ENCODE results near the gene RSAD1. TPM values are rescaled to one million over a fixed set of nuclear protein-coding genes. Genes with fewer than 3 reads are reported as not detected.
"Not testable (repeated sequence)": the region's sequence is repeated elsewhere in the genome, so short reads cannot be mapped to it uniquely, and the experiment has no call there.

The RSAD1 gene
- total and polyA plus RNA-seq, 2 donors from 2014 or later: 38.9 to 39.9 TPM

DNA sequence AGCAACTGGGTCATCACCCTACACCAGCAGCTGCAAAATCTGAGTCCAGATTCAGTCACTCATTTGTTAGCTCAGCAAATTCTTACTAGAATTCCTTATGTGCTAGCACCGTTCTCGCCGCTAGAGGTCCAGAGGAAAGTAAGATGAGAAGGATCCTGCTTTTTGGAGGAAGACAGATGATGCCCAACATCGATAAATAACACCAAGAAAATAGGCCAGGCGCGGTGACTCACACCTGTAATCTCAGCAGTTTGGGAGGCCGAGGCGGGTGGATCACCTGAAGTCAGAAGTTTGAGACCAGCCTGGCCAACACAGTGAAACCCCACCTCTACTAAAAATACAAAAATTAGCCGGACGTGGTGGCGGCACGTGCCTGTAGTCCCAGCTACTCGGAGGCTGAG, 5.9 kb upstream of the RSAD1 start:
- intact Hi-C loops (cut with DNase I); H3K27ac ChIP-seq (ENCODE audit: low read depth in 2 of 2, low read length in 2 of 2); H3K9ac ChIP-seq (ENCODE audit: low read length in 3 of 3); H3K9me3 ChIP-seq (ENCODE audit: control insufficient read depth in 2 of 3, insufficient read depth in 1 of 3, low read length in 3 of 3); H3K27me3 ChIP-seq (ENCODE audit: control insufficient read depth, insufficient read depth, low read length); FAIRE-seq; H3K4me3 ChIP-seq (ENCODE audit: low read length in 3 of 3): not testable (repeated sequence)
- TF ChIP-seq, protein P1, sequence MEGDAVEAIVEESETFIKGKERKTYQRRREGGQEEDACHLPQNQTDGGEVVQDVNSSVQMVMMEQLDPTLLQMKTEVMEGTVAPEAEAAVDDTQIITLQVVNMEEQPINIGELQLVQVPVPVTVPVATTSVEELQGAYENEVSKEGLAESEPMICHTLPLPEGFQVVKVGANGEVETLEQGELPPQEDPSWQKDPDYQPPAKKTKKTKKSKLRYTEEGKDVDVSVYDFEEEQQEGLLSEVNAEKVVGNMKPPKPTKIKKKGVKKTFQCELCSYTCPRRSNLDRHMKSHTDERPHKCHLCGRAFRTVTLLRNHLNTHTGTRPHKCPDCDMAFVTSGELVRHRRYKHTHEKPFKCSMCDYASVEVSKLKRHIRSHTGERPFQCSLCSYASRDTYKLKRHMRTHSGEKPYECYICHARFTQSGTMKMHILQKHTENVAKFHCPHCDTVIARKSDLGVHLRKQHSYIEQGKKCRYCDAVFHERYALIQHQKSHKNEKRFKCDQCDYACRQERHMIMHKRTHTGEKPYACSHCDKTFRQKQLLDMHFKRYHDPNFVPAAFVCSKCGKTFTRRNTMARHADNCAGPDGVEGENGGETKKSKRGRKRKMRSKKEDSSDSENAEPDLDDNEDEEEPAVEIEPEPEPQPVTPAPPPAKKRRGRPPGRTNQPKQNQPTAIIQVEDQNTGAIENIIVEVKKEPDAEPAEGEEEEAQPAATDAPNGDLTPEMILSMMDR (IDR thresholded peaks at IDR 0.05; ENCODE audit: borderline replicate concordance, extremely low read depth, insufficient read depth): peak; percentile 33
- Histone ChIP-seq H3K36me3 (ENCODE audit: control insufficient read depth in 2 of 3, insufficient read depth in 3 of 3, low read length in 3 of 3) (peaks cover 0 to 14% (median 12%) of the 10 kb centered on the region in 3 donors), H3K4me1 (ENCODE audit: control insufficient read depth in 2 of 3, insufficient read depth in 2 of 3, low read depth in 1 of 3, low read length in 3 of 3) (peaks cover 0 to 24% (median 18%) of the 10 kb centered on the region in 3 donors)
- DNase-seq: peak in 1 of 5 donors; percentile 64

DNA sequence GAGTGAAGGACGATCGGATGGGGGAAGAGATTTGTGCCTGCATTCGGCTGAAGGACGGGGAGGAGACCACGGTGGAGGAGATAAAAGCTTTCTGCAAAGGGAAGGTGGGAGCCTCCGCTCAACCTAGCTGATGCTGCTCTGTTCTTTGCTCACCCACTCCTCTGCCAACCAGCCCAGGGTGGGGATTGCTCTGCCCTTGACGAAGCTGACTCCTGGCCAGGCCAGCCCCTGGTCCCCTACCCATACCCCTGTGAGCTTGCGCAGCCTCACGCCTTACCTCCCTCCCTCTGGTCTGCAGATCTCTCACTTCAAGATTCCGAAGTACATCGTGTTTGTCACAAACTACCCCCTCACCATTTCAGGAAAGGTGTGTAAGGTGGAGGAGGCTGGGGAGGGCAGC, 4.8 kb upstream of the RSAD1 start:
- Histone ChIP-seq H3K4me1 (ENCODE audit: control insufficient read depth in 2 of 3, insufficient read depth in 2 of 3, low read depth in 1 of 3, low read length in 3 of 3) (peaks cover 0 to 24% (median 22%) of the 10 kb centered on the region in 3 donors), H3K9ac (ENCODE audit: low read length in 3 of 3) (no peak overlapping the region), H3K4me3 (ENCODE audit: low read length in 3 of 3) (no peak overlapping the region), H3K36me3 (ENCODE audit: control insufficient read depth in 2 of 3, insufficient read depth in 3 of 3, low read length in 3 of 3) (peaks cover 0 to 14% (median 12%) of the 10 kb centered on the region in 3 donors), H3K9me3 (ENCODE audit: control insufficient read depth in 2 of 3, insufficient read depth in 1 of 3, low read length in 3 of 3) (no peaks in the 10 kb centered on the region), H3K27ac (ENCODE audit: low read depth in 2 of 2, low read length in 2 of 2) (no peak overlapping the region), H3K27me3 (ENCODE audit: control insufficient read depth, insufficient read depth, low read length) (no peaks in the 10 kb centered on the region)
- DNase-seq (no peak), FAIRE-seq (no peak)
- TF ChIP-seq, protein P1 (IDR thresholded peaks at IDR 0.05; ENCODE audit: borderline replicate concordance, extremely low read depth, insufficient read depth): no peak
- intact Hi-C loops (cut with DNase I): no loop called here

DNA sequence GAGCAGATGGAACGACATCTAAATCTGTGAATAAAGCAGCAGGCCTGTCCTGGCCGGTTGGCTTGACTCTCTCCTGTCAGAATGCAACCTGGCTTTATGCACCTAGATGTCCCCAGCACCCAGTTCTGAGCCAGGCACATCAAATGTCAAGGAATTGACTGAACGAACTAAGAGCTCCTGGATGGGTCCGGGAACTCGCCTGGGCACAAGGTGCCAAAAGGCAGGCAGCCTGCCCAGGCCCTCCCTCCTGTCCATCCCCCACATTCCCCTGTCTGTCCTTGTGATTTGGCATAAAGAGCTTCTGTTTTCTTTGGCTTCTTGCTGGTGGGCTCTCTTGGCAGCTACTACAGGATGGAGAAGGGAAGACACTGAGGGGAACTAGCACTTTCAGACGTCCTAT, 4.1 kb upstream of the RSAD1 start:
- Histone ChIP-seq H3K36me3 (ENCODE audit: control insufficient read depth in 2 of 3, insufficient read depth in 3 of 3, low read length in 3 of 3) (peaks cover 0 to 14% (median 12%) of the 10 kb centered on the region in 3 donors), H3K27me3 (ENCODE audit: control insufficient read depth, insufficient read depth, low read length) (no peaks in the 10 kb centered on the region), H3K9ac (ENCODE audit: low read length in 3 of 3) (no peak overlapping the region), H3K9me3 (ENCODE audit: control insufficient read depth in 2 of 3, insufficient read depth in 1 of 3, low read length in 3 of 3) (no peaks in the 10 kb centered on the region), H3K4me1 (ENCODE audit: control insufficient read depth in 2 of 3, insufficient read depth in 2 of 3, low read depth in 1 of 3, low read length in 3 of 3) (peaks cover 0 to 24% (median 23%) of the 10 kb centered on the region in 3 donors), H3K4me3 (ENCODE audit: low read length in 3 of 3) (no peak overlapping the region), H3K27ac (ENCODE audit: low read depth in 2 of 2, low read length in 2 of 2) (no peak overlapping the region)
- TF ChIP-seq, protein P1 (IDR thresholded peaks at IDR 0.05; ENCODE audit: borderline replicate concordance, extremely low read depth, insufficient read depth): no peak
- FAIRE-seq (no peak), DNase-seq (no peak)
- intact Hi-C loops (cut with DNase I): no loop called here

DNA sequence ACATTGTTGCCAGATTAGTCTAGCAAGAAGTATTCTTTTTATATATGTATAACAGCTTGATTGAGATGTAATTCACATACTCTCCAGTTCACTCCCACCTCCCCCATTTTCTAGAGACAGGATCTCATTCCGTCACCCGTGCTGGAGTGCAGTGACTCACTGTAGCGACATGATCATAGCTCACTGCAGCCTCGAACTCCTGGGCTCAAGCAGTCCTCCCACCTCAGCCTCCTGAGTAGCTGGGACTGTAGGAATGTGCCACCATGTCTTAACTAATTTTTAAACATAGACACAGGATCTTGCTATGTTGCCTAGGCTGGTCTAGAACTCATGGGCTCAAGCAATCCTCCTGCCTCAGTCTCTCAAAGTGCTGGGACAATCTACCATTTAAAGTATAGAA, 3.3 kb upstream of the RSAD1 start:
- FAIRE-seq (no peak), DNase-seq (no peak)
- H3K27me3 ChIP-seq (ENCODE audit: control insufficient read depth, insufficient read depth, low read length): no peaks in the 10 kb centered on the region
- H3K4me3 ChIP-seq (ENCODE audit: low read length in 3 of 3): no peak overlapping the region
- H3K9me3 ChIP-seq (ENCODE audit: control insufficient read depth in 2 of 3, insufficient read depth in 1 of 3, low read length in 3 of 3): no peaks in the 10 kb centered on the region
- peaks cover 0 to 17% (median 12%) of the 10 kb centered on the region in 3 donors for H3K36me3 ChIP-seq (ENCODE audit: control insufficient read depth in 2 of 3, insufficient read depth in 3 of 3, low read length in 3 of 3)
- TF ChIP-seq, protein P1 (IDR thresholded peaks at IDR 0.05; ENCODE audit: borderline replicate concordance, extremely low read depth, insufficient read depth): no peak
- peaks cover 0 to 30% (median 26%) of the 10 kb centered on the region in 3 donors for H3K4me1 ChIP-seq (ENCODE audit: control insufficient read depth in 2 of 3, insufficient read depth in 2 of 3, low read depth in 1 of 3, low read length in 3 of 3)
- intact Hi-C loops (cut with DNase I): no loop called here
- no peak overlapping the region for H3K27ac ChIP-seq (ENCODE audit: low read depth in 2 of 2, low read length in 2 of 2)
- H3K9ac ChIP-seq (ENCODE audit: low read length in 3 of 3): no peak overlapping the region

DNA sequence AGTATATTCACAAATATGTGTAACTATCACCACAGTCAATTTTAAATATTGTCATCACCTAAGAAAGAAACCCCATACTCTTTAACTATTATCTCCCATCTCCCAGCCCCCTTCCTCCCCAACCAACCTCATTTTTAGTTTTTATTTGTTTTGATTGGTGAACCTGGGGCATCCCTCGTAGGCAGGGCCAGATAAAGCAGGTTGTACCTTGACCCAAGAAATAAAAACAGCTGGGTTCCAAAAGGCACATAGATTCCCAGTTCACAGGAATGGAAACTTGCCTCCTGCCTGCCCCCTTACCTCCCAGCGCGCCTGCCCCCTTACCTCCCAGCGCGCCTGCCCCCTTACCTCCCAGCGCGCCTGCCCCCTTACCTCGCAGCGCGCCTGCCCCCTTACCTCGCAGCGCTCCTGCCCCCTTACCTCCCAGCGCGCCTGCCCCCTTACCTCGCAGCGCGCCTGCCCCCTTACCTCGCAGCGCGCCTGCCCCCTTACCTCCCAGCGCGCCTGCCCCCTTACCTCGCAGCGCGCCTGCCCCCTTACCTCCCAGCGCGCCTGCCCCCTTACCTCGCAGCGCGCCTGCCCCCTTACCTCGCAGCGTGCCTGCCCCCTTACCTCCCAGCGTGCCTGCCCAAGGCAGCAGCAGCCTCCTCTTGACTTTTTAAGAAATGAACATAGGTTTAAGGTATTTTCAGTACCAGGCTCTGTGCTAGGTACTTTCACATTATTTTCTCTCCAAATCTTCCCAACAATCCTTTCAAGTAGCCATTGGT, 2.7 kb upstream of the RSAD1 start:
- H3K4me3 ChIP-seq (ENCODE audit: low read length in 3 of 3); DNase-seq; H3K9me3 ChIP-seq (ENCODE audit: control insufficient read depth in 2 of 3, insufficient read depth in 1 of 3, low read length in 3 of 3); H3K27me3 ChIP-seq (ENCODE audit: control insufficient read depth, insufficient read depth, low read length); H3K9ac ChIP-seq (ENCODE audit: low read length in 3 of 3); intact Hi-C loops (cut with DNase I); FAIRE-seq: not testable (repeated sequence)
- peaks cover 0 to 30% (median 26%) of the 10 kb centered on the region in 3 donors for H3K4me1 ChIP-seq (ENCODE audit: control insufficient read depth in 2 of 3, insufficient read depth in 2 of 3, low read depth in 1 of 3, low read length in 3 of 3)
- H3K36me3 ChIP-seq (ENCODE audit: control insufficient read depth in 2 of 3, insufficient read depth in 3 of 3, low read length in 3 of 3): peaks cover 0 to 17% (median 12%) of the 10 kb centered on the region in 3 donors
- peak overlapping the region; percentile 51 to 79 for H3K27ac ChIP-seq (ENCODE audit: low read depth in 2 of 2, low read length in 2 of 2)

Data from kidney (tissue), 14 donors.